Camera-type eye (tissue), 1 donor: Measurements from ENCODE around the gene SLC39A10. TPM values are rescaled to one million over a fixed set of nuclear protein-coding genes. Genes with fewer than 3 reads are reported as not detected.

ENCODE experiments used
- total RNA-seq: library from RNA; depleted of rRNA; stranded (reverse); fragments of >200 nt; gene quantifications from one replicate; pipeline ENCODE4 v1.2.3, GENCODE V29; 2014

SLC39A10 gene
- 60.9 TPM for total RNA-seq

GRCh38 chr2:195656859-195657633 is at the start of gene SLC39A10:
SLC39A10 (plus strand) TSS chr2:195657226; CDS start chr2:195680043, 22,817 bp downstream.

